Medulla oblongata (tissue), 1 donor: ENCODE results near the gene PGM1.
A peak's percentile ranks its signal among the peaks of the same experiment; 100 is the strongest.

Experiments
- DNase-seq: peaks from one replicate; pipeline ENCODE4 v3.0.0-alpha.2; 2015; ENCODE audit errors: extremely low spot score

Gene PGM1

DNA sequence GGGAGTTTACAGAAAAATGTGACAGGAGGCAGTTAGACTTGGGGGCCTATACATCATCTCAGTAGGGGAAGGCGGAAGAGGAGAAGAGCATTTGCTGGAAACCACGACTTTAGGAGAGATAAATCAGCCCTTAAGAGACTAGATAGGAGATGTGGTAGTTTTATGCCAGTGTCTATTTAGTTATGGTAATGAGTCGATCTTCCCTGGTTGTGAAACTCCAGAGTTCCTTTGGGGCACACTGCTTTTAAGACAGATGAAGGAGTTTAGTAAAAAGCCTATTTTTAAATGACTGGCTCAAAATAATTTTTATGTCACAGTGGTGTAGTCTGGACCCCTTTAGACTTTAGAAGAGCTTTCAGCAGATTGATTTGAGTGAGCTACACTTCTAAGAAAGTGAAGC, 7.8 kb downstream of the PGM1 start:
- no peak for DNase-seq

DNA sequence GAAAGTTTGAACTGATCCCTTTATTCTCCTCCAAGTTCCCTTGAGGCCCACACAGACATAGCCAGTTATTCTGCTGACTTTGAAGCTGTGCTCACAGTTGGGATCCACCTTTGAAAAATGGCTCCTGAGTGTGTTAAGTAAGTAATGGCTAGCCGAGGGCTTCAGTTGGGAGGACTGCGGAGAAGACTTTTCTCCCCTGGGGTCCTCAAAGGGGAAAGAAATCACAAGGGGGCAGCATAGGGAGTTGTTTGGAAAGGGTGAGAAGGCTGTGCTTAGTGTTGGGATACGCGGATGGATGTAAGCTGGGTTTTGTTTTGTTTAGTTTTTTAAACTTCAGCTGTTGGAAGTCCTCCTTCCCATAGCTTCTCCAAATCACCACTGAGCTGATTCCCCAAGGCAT, 8.3 kb downstream of the PGM1 start:
- no peak for DNase-seq

DNA sequence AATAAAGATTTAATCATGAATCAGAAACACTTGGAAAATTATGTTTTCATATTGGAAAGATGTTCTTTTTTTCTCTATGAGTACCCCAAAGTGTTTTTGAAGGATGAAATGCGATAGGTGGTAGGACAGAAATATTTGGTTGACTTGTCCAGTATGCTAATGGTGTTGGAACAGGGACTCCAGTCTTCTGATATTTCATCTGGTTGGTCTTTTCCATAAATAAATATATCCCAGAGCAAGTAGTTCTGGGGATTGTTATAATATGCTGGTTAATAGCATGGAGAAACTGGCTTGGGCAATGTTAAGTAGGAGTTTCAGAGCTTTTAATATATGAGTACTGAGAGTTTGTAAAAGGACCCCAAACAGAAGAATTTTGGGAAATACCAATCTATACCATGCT, 8.7 kb downstream of the PGM1 start:
- DNase-seq: no peak

DNA sequence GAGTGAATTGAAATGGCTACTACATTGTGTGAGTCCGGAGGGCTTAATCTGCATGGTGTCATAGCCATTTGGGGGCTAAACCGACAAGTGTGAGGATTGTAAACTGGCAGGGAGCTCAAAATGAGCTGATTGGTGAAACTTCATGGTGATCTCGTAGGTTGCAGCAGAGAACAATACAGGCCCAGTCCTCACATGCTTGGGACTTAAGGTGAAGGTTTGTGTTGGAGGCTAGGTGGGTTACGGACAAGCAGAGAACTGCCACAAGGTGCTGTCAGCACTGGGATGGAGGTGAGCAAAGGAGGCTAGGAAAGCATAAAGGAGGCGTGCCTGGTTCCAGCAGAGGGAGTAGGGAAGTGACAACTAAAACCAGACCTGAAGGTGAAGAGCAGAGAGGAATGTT, 9.4 kb downstream of the PGM1 start:
- no peak for DNase-seq

DNA sequence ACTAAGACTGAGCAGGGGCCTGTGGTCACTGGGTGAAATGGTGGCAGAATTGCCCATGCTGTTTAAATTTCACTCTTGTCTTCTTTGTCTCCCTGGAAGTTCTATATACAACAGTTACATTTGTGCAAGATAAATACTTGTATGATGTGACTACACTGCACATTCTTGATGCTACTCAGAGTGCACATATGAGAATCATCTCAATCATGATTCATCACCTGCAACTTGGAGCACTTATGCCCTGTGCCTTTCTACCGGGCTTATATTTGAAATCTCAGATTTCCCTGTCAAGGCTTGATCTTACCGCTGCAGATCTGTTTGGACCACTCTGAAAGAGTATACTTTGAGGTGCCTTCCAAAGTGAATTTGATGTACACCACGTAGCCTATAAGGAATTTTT, 10.6 kb downstream of the PGM1 start:
- DNase-seq: no peak

DNA sequence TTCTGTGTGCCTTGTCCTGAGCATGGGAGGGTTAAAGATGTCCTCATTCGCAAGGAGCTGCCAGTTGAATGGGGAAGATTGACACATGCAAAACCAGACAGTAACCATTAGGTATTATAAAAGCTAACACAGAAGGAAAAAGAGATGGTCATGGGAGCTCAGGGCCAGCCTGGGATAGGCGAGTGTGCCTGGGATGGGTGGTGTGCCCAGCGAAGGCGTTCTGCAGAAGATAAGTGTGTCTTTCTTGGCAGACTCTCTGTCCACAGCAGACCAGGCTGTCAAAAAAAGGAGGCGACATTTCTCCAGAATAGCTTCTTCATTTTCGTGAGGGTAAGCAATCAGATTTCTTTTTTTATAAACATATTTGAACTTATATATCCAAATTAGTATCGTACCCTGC, 14.1 kb downstream of the PGM1 start:
- DNase-seq: no peak

DNA sequence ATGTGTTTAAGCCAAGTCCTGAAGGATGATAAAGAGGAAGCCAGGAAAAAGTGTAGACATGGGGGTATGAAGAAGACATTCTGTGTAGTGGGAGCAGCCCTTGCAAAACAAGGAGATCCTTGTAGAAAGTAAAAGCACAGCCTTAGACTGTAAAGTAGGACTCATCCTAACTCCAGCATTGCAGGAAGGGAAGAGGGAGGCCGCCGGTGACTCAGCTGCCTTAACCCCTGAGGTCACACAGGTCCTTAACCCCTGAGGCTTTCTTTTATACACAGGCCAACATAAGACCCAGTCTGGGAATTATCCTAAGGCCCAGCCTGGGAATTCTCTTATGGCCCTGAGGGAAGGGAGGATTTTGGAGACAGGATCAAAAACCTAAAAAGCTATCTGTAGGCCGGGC, 18.0 kb downstream of the PGM1 start:
- DNase-seq: no peak

DNA sequence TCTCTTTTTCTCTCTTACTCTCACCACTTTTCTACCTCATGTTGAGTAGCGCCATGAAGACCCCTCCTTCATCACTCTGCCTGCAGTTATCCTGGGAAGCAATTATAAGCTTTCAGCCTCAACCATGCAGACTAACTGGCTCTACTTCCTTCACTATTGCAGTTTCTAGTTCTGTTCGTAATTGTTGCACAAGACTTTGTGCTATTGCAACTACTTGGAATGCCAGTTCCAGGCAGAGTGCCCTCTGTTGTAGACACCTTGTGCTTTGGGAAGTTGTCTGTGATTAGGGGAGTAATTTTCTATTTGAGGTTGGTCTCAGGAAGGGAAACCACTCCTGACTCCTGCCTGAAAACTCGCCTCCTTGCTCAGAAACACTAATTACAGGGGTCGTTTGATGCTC, 19.4 kb downstream of the PGM1 start:
- DNase-seq: no peak

DNA sequence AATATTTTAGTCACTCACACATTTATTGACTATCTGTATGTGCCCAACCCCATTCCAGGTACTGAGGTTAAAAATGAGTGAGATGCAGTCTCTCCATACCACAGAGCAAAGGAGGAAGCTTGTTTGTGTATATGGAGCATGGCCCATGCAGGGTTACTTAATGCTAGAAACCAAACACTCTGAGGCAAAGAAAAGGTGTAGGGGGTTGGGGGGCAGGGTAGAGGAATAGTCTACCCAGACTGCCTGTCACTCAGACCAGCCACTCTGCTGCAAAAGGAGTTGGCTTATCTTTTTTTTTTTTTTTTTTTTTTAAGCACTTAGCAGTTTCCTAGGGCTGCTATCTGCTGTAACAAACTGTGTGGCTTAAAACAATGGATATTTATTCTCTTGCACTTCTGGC, 19.8 kb downstream of the PGM1 start:
- no peak for DNase-seq

DNA sequence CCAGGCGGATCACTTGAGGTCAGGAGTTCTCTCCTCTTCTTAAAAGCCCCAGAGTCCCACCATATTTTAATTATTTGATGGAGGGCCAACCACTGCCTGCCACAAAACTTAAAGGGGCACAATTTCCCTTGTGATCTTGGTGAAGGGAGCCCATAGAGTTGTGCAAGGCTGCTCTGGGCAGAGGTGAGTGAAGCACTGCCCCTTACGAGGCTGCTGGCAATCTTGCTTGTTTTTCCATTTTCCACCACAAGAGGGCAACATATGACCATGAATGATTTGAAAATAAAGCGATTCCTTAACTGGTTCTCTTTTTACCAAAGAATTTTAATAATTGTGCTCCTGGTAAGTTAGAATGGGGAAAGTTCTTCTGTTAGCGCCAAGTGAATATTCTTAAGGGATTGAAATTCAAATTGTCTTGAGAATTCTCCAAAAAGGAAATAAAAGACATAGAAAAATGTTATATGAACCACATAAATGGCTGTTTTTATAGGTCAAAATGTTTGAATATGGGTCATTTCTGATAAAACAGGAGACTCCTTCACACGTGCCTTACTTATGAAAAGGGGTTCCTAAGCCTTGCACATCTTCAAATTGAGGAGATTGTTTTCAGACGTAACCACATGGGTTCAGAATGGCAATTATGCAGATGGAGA, 22.7 kb downstream of the PGM1 start:
- peak; percentile 92 for DNase-seq

DNA sequence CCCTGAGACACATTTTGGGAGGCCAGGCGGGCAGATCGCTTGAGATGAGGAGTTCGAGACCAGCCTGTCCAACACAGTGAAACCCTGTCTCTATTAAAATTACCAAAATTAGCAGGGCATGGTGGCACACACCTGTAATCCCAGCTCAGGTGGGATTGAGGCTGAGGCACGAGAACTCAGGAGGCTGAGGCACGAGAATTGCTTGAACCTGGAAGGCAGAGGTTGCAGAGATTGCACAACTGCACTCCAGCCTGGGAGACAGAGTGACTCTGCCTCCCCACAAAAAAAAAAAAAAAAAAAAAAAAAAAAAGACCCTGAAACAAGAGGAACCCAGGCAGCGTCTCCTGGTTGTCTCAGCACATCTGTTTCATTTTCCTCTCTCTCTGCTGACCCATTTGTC, 24.2 kb downstream of the PGM1 start:
- no peak for DNase-seq

DNA sequence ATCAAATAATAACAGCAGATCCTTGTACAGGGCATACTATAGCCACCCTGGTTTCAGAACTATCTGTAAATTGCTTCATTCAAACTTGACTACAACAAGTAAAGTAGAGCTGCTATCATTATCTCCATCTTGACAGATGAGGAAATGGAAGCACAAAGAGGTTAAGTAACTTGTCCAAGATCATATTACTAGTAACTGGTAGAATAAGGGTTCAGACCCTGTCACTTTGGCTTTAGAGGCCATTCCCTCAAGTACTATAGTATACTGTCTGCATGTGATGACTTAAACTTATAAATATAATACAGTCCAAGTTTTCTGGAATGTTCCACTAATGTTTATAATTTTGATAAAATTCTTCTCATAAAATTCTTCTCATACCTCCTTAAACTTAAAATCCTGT, 24.8 kb downstream of the PGM1 start:
- DNase-seq: no peak

DNA sequence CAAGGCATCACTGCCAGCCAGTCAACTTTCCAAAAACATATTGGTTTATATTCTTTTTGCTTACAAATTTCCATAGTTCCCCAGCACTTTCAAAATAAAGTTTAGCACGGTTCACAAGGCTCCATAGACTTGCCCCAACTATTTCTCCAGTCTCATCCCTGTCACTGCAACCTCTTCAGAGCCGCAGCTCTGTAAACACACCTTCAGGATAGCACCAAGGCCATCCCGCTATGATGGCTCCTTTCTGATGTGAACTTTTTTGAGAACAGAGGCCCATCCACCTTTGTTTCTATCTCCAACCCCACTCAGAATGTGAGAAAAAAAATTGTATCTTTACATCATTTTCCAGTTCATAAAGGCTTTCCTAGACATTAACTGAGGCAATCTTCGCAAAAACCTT, 26.3 kb downstream of the PGM1 start:
- no peak for DNase-seq

DNA sequence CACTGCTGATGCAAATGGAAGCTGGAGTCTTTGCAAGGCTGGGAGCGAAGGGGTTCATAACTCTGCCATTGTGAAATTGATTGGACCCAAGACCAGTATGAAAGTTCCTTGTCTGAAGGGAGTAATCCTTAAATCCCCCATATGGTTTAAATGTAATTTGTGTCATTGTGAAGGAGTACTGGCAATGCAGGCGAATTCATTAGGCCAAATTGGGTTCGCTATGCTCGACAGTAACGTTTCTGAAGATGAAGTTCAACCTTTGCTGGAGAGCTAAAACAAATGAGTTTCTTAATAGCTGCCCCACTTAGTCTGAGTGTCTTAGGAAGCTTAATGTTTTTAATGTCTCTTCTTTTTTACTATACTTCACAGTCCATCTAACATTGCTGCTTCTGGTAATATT, 27.5 kb downstream of the PGM1 start:
- no peak for DNase-seq

DNA sequence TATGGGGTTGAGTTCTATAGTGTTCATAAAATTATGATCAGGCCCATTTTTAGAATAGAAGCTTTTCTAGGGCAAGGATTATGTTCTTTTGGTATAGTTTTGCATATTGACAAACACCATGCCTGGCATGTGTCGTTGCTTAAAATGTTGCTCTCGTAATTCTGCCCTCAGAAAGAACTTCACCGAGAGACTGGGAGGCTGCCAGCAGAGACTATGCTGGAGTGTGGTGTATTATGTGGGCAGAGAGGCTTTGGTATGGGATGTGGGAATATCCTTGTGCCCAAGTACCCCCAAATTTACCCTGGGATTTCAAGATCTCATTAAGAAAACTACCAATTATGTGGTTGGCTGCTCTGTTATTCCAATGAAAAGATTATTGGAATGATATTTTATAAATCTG, 27.9 kb downstream of the PGM1 start:
- peak; percentile 25 for DNase-seq

DNA sequence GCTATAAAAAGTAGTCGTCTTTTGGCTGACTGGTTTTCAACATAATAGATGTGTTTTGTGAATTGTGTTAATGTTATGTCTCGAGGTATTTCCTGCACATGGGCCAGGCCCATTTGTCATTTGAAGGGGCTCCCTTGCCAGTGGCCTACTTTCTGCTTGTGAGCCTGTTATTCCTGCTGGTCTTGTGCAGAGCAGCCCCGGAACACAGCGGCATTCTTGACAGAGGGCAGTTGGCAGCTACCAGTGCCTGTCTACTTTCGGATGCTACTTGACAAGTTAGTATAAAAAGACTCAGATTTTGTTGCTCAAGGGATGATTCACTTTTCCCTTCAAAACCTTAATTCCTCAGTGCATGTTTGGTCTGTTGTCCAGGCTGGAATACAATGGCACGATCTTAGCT, 28.5 kb downstream of the PGM1 start:
- DNase-seq: peak; percentile 35

DNA sequence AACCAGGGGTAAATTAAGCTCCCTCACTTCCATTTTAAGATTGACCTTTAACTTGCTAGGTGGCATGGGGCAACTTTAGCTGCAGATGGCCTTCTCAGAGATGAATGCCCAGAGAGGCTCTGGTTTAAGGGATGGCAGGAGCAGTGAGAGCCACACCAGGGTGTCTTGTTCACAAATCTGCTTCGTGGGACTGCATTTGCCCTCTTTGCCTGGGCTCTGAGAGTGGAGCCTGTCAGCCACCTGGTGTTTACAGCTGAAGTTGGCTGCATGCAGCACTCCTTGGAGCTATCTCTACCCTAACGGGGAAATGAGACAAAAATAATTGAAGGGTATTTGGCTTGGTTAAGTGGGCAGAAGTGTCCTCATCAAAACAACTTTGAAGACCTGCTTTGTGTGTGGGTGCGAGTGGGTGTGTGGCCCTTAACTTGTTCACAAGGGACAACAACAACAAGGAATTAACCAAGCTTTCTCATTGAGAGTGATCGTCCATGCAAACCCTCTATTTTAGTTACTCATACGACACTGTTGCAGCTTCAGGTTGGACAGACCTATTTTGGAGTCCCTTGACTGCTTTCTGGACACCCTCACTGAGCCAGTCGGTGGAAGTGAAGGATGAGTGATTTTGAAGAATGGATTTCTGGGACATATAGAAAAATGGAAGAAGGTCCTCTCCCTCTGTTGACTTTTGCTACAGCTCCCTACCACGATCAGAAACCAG, 29.8 kb downstream of the PGM1 start:
- DNase-seq: no peak

DNA sequence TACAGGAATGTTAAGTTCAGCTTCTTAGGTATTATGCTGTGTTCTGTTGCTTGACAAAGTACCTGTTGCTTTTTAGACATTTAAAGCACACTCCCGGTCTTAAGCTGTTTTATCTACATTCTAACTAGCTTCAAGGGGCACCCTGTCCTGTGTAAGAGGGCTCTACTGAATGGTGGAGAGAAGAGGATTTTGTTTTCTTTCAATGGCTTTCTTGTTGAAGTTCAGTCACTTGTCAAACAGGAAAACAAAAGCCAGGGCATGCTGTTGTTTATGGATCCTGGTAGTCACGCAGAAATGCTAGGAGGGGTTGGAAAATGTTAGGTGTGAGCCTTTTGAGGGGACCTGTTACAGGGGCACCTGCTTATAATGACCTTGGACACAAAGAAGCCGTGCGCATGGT, 30.7 kb downstream of the PGM1 start:
- DNase-seq: no peak

DNA sequence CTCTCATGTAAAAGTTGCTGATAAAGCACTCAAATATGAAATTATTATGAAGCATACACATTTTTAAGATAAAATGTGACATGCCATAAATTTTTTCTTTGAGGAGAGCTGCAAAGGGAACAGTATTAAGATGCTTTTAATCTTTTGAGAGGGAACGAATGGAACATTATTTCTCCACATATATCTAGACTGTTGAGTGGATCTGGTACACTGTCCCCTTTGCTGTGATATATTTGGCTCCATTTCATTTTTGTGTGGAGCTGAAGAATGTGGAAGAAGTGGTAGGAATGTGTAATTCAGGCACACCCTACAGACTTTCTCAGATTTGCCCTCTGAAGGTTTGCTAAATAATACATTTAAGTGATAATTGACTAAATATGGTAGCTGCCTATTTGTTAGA, 31.7 kb downstream of the PGM1 start:
- no peak for DNase-seq

DNA sequence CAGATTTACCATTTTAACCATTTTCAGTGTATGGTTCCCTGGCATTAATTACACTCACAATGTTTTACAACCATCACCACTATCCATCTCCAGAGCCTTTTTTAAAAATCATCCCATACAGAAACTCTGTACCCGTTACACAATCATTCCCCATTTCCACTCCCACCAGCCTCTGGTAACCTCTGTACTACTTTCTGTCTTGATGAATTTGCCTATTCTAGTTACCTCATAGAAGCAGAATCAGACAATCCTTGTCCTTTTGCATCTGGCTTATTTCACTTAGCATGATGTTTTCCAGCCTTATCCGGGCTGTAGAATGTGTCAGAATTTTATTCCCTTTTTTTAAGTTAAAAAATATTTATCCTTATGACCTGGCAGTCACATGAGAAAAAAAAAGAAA, 33.0 kb downstream of the PGM1 start:
- DNase-seq: no peak

DNA sequence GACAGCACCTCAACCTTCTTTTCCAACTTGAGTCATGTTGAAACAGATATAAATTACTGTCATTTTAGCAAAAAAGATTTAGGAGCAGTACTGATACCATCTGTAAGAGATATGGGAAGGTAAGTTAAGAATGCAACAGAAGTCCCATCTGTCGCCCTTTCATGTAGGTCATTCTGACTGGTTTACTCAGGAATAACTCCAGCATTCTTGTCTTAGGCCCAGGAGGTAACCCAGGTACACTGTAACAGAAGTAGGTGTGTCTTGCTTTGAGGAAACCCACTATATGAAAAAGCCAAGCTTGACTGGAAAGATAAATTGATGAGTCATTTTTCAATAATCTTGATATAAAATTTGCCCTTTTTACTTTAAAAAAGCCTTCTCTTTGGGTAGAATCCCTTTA, 35.4 kb downstream of the PGM1 start:
- DNase-seq: no peak

DNA sequence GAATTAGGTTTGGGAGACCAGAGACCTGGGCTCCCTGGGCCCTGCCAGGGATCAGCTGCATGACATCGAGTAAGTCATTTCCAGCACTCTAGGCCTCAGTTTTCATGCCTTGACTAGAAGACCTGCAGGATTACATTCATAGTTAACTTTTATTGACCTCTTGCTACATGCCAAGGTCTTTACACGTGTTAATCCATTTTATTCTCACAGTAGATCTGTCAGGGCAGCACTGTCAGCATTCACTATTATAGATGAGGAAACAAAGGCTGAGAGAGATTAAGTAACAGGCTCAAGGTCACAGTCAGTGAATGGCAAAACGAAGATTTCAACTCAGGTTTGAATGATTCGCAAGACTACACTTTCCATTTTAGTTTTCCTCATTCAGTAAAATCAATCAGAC, 37.0 kb downstream of the PGM1 start:
- no peak for DNase-seq

DNA sequence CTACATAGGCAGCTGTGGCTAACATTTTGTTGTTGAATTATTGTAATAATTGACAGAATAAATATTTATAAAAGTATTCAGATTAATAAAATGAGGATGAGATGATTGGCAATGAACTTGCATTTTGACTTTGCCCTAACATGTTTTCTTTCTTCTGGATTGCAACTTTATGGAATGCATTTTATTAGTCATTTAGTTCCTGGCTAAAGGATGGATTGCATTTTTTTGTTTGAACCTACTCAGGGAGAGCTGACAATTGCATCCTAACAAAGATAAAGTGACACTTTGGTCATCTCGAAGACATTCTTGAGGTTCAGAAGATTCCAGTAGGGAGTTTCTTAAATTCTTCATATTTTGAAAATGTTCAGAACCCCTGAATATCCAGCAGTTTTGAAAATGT, 37.5 kb downstream of the PGM1 start:
- no peak for DNase-seq

DNA sequence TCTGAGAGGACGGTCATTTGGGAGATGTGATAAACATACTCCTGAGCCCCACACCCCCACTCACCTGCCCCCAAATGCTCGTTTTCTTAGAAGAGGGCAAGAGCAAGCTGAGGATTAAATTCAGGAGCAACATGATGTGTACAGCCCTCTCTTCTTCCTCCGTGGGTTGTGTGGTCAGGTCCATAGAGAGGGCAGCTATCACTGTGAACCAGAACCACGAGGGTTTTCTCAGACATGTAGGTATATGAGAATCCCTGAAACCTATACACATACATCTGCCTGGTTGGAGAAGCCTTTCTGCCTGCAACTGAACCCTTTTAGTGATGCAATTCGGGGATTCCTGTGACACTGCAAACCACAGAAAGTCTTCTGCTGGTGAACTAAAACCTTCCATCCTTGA, 38.9 kb downstream of the PGM1 start:
- DNase-seq: no peak
